Skin of body (tissue), 2 donors: ENCODE measurements around the gene MIEF2. TPM values are rescaled to one million over a fixed set of nuclear protein-coding genes. Genes with fewer than 3 reads are reported as not detected.
"Not testable (repeated sequence)": the region's sequence is repeated elsewhere in the genome, so short reads cannot be mapped to it uniquely, and the experiment has no call there.

Experiments
- DNase-seq: peaks from one replicate; lab custom pipeline; 2025; lab: John Stamatoyannopoulos, UW
- total RNA-seq: library from RNA; depleted of rRNA; stranded (reverse); fragments of >200 nt; gene quantifications from one replicate; pipeline ENCODE4 v1.2.3, GENCODE V29; 2014

MIEF2 gene
- total RNA-seq, 1 donor from 2014 or later = 9.9 TPM

GRCh38 chr17:18291718-18292540, 31.5 kb downstream of the MIEF2 start:
- DNase-seq = no peak

GRCh38 chr17:18298061-18298460, 37.6 kb downstream of the MIEF2 start:
- DNase-seq = not testable (repeated sequence)

GRCh38 chr17:18300725-18301480, 40.4 kb downstream of the MIEF2 start:
- DNase-seq = no peak

GRCh38 chr17:18303206-18303605, 42.7 kb downstream of the MIEF2 start:
- not testable (repeated sequence) for DNase-seq

GRCh38 chr17:18309202-18309601, 48.7 kb downstream of the MIEF2 start:
- no peak for DNase-seq

GRCh38 chr17:18314059-18314730, 53.7 kb downstream of the MIEF2 start:
- no peak for DNase-seq

- DNase-seq = peak; percentile 99
These were observed 54.5 kb downstream of the MIEF2 start, which contains the start of the genes SMCR8 and TOP3A for GRCh38 chr17:18314731-18315561. Gene SMCR8 (plus strand): TSS chr17:18315293. CDS start chr17:18315790, 497 bp downstream. Gene TOP3A (minus strand): TSS chr17:18314994. CDS start chr17:18314778, 216 bp downstream.

- DNase-seq = no peak
These were observed 55.1 kb downstream of the MIEF2 start for GRCh38 chr17:18315562-18315922.

GRCh38 chr17:18315961-18316360, 55.5 kb downstream of the MIEF2 start:
- DNase-seq = no peak

Other genes starting within 250 kb of the MIEF2 start
- 13.3 TPM for gene ATPAF2, start 221.5 kb upstream of the MIEF2 start, total RNA-seq
- gene GID4, start 221.3 kb upstream of the MIEF2 start, total RNA-seq = 7.4 TPM
- gene DRG2, start 172.7 kb upstream of the MIEF2 start, total RNA-seq = 20.4 TPM
- gene MYO15A, start 151.9 kb upstream of the MIEF2 start, total RNA-seq = 0.59 TPM
- gene ALKBH5, start 76.8 kb upstream of the MIEF2 start, total RNA-seq = 48.7 TPM
- 17.7 TPM for gene LLGL1, start 35.0 kb upstream of the MIEF2 start, total RNA-seq
- gene FLII, start 1.9 kb upstream of the MIEF2 start, total RNA-seq = 86.3 TPM
- gene TOP3A, start 54.3 kb downstream of the MIEF2 start, total RNA-seq = 26.2 TPM
- 10.9 TPM for gene SMCR8, start 54.6 kb downstream of the MIEF2 start, total RNA-seq
- gene SHMT1, start 102.9 kb downstream of the MIEF2 start, total RNA-seq = 22.8 TPM
- gene EVPLL, start 117.1 kb downstream of the MIEF2 start, total RNA-seq = 0.49 TPM
- gene LGALS9C, start 216.1 kb downstream of the MIEF2 start, total RNA-seq = 2.7 TPM